HepG2 (cell line): ENCODE results near the gene TBC1D16.

Source experiments
- CTCF ChIP-seq: sonication (generic); formaldehyde crosslinking; IDR thresholded peaks from 2 replicates; pipeline ENCODE4 v1.5.0; 2020; ENCODE audit warnings: mild to moderate bottlenecking, missing genetic modification reagents, moderate library complexity
- JUNB ChIP-seq: sonication (generic); formaldehyde crosslinking; IDR thresholded peaks from 2 replicates; pipeline ENCODE4 v1.8.0; 2022; ENCODE audit warnings: missing genetic modification reagents, mild to moderate bottlenecking, borderline replicate concordance
- SMAD3 ChIP-seq: sonication (generic); formaldehyde crosslinking; IDR thresholded peaks from 2 replicates; pipeline ENCODE4 v1.4.0; 2020; ENCODE audit warnings: missing genetic modification reagents
- YY1 ChIP-seq: IDR thresholded peaks from 2 replicates; pipeline ENCODE4 v1.6.1; 2011; ENCODE audit warnings: low read length, low read depth, moderate library complexity, mild to moderate bottlenecking; ENCODE audit not compliant: insufficient read depth, insufficient replicate concordance
- ZBTB8A ChIP-seq: sonication (generic); formaldehyde crosslinking; IDR thresholded peaks from 2 replicates; pipeline ENCODE4 v1.4.0; 2020; ENCODE audit warnings: mild to moderate bottlenecking, low read depth, missing genetic modification reagents, borderline replicate concordance
- ZNF292 ChIP-seq: sonication (generic); formaldehyde crosslinking; IDR thresholded peaks from 2 replicates; pipeline ENCODE4 v1.8.1; 2022; ENCODE audit warnings: mild to moderate bottlenecking, low read depth, missing genetic modification reagents, borderline replicate concordance

- no peak for TF ChIP-seq JUNB (CRISPR knock-in tag)
- TF ChIP-seq CTCF (CRISPR knock-in tag) = no peak
- no peak for TF ChIP-seq ZNF292 (CRISPR knock-in tag)
- no peak for TF ChIP-seq YY1
- TF ChIP-seq SMAD3 (CRISPR knock-in tag) = no peak
- no peak for TF ChIP-seq ZBTB8A (CRISPR knock-in tag)
Measured at GRCh38 chr17:80000981-80001775, 34.5 kb downstream of the TBC1D16 start.
